ENCODE results near the gene SNTB2. TPM values are rescaled to one million over a fixed set of nuclear protein-coding genes. Genes with fewer than 3 reads are reported as not detected.

SNTB2 gene
- total RNA-seq, 2 experiments from 2014 or later = 7.3 to 7.8 TPM

- Mint-ChIP-seq H3K9me3 (no peaks in the 10 kb centered on the region), H3K27ac (no peak overlapping the region), H3K4me3 (no peak overlapping the region), H3K4me1 (ENCODE audit: low read depth) (no peaks in the 10 kb centered on the region), H3K27me3 (ENCODE audit: low read depth) (no peaks in the 10 kb centered on the region), H3K36me3 (ENCODE audit: low read depth) (no peaks in the 10 kb centered on the region)
- intact Hi-C loops (cut with micrococcal nuclease) = no loop called here
- no peak for DNase-seq
- CTCF ChIA-PET = interaction anchor here (0.6 to 0.7 kb wide), 2 partner anchors 17 to 26 kb away, joined by 3 to 4 read pairs; no protein-coding TSS in a partner anchor
These were observed 114.9 kb downstream of the SNTB2 start for GRCh38 chr16:69301861-69302260.

DNA sequence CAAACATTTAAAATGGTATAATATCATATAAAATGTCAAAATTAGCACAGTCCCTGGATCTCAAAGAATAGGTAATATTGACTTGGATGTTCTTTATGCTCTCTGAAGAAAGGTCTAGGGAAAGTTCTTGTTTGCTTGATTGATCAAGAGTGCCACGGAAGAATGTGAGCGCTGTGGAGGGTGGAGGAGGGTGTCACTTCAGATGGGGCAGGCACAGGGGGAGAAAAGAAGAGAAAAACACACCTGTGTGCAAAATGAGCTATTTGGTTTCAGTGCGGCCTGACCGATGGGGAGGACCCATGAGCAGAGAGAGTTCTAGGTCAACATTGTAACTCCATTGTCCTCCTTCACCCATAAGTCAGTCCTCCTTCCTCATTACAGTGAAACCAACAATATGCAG is 115.3 kb downstream of the SNTB2 start:
- CTCF ChIA-PET = interaction anchor here (0.6 kb wide), 1 partner anchor 26 kb away, joined by 3 read pairs; no protein-coding TSS in a partner anchor
- no peak overlapping the region for H3K27ac Mint-ChIP-seq
- intact Hi-C loops (cut with micrococcal nuclease) = no loop called here

DNA sequence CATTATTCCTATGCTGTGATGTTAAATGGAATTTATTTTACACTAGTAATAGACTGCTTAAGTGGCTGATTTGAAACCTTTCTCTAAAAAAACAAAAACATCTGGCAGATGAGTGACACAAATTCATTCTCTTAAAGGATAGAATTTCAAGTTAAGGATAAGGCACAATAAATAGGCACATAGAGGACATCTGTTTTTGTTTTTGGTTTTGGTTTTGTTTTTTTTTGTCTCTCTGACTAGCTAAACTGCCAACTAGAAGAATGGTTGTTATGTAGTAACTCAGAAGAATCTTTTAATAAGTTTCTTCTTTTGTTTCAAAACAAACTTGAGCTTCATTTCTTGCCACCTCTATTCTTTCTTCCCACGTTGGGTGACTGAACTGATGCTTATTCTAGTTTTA is 119.1 kb downstream of the SNTB2 start:
- intact Hi-C loops (cut with micrococcal nuclease) = no loop called here
- Mint-ChIP-seq H3K4me1 (ENCODE audit: low read depth) (peaks cover 8% of the 10 kb centered on the region), H3K27ac (no peak overlapping the region), H3K36me3 (ENCODE audit: low read depth) (no peaks in the 10 kb centered on the region), H3K27me3 (ENCODE audit: low read depth) (no peaks in the 10 kb centered on the region), H3K9me3 (no peaks in the 10 kb centered on the region), H3K4me3 (no peak overlapping the region)
- CTCF ChIA-PET = interaction anchor here (0.7 kb wide), 1 partner anchor 620 kb away, joined by 5 read pairs; no protein-coding TSS in a partner anchor
- DNase-seq = no peak

More for the DNA sequence above, 115.3 kb downstream of the SNTB2 start:
- Mint-ChIP-seq H3K27me3 (ENCODE audit: low read depth) (no peaks in the 10 kb centered on the region), H3K36me3 (ENCODE audit: low read depth) (no peaks in the 10 kb centered on the region), H3K4me3 (no peak overlapping the region), H3K4me1 (ENCODE audit: low read depth) (no peaks in the 10 kb centered on the region), H3K9me3 (no peaks in the 10 kb centered on the region)
- DNase-seq = no peak

DNA sequence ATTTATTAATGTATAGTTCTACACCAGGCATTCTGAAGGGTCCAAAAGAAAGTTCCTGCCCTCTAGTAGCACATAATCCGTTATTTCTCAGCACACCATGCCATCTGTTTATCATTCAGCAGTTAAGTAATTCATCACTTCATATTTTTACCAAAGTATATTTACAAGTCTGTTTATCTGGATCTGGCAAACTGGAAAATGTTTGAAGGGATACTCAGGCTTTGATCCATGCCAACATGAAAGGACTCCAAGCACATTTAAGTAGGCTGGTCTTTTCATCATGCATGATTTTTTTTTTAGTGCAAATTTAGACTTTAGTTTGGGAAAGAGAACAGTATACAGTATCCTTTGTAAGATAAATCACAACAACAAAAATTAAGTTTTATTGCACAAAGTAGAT is 120.1 kb downstream of the SNTB2 start:
- H3K9me3 Mint-ChIP-seq = no peaks in the 10 kb centered on the region
- no peaks in the 10 kb centered on the region for H3K27me3 Mint-ChIP-seq (ENCODE audit: low read depth)
- H3K27ac Mint-ChIP-seq = no peak overlapping the region
- no peak for DNase-seq
- CTCF ChIA-PET = interaction anchor here (0.6 kb wide), 2 partner anchors 44 to 184 kb away, joined by 3 to 8 read pairs; no protein-coding TSS in a partner anchor
- no peak overlapping the region for H3K4me3 Mint-ChIP-seq
- peaks cover 11% of the 10 kb centered on the region for H3K4me1 Mint-ChIP-seq (ENCODE audit: low read depth)
- no peaks in the 10 kb centered on the region for H3K36me3 Mint-ChIP-seq (ENCODE audit: low read depth)
- intact Hi-C loops (cut with micrococcal nuclease) = no loop called here

- H3K4me3 Mint-ChIP-seq = no peak overlapping the region
- CTCF ChIA-PET = interaction anchor here (0.6 kb wide), 1 partner anchor 184 kb away, joined by 3 read pairs; no protein-coding TSS in a partner anchor
- H3K27me3 Mint-ChIP-seq (ENCODE audit: low read depth) = no peaks in the 10 kb centered on the region
- no peaks in the 10 kb centered on the region for H3K36me3 Mint-ChIP-seq (ENCODE audit: low read depth)
- peaks cover 13% of the 10 kb centered on the region for H3K4me1 Mint-ChIP-seq (ENCODE audit: low read depth)
- no peak overlapping the region for H3K27ac Mint-ChIP-seq
- intact Hi-C loops (cut with micrococcal nuclease) = no loop called here
- DNase-seq = no peak
- no peaks in the 10 kb centered on the region for H3K9me3 Mint-ChIP-seq
These were observed 120.9 kb downstream of the SNTB2 start for GRCh38 chr16:69307856-69308255.

DNA sequence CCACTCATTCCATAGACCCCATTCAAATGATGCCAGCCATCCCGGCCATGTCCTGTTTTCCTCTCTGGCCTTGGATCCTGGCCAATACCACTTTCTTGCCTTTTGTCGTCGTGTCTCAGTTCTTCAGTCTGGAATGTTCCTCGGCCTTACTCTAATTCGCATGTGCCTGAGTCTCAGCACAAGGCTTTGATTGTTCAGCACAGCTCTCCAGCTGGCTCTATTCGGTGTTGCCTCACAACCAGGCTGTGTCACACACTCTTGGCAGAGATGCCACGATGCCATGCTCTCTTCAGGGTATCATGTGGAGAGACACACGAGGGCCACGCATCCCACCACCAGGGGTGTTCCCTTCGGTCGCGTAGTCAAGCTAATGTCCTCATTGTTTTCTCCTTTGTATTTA is 122.4 kb downstream of the SNTB2 start:
- H3K27ac Mint-ChIP-seq = no peak overlapping the region
- no peaks in the 10 kb centered on the region for H3K9me3 Mint-ChIP-seq
- H3K4me1 Mint-ChIP-seq (ENCODE audit: low read depth) = peaks cover 26% of the 10 kb centered on the region
- DNase-seq = no peak
- intact Hi-C loops (cut with micrococcal nuclease) = no loop called here
- H3K27me3 Mint-ChIP-seq (ENCODE audit: low read depth) = no peaks in the 10 kb centered on the region
- CTCF ChIA-PET = interaction anchor here (0.9 kb wide), 1 partner anchor 9 kb away, joined by 3 read pairs; no protein-coding TSS in a partner anchor
- peaks cover 4% of the 10 kb centered on the region for H3K36me3 Mint-ChIP-seq (ENCODE audit: low read depth)
- H3K4me3 Mint-ChIP-seq = no peak overlapping the region

DNA sequence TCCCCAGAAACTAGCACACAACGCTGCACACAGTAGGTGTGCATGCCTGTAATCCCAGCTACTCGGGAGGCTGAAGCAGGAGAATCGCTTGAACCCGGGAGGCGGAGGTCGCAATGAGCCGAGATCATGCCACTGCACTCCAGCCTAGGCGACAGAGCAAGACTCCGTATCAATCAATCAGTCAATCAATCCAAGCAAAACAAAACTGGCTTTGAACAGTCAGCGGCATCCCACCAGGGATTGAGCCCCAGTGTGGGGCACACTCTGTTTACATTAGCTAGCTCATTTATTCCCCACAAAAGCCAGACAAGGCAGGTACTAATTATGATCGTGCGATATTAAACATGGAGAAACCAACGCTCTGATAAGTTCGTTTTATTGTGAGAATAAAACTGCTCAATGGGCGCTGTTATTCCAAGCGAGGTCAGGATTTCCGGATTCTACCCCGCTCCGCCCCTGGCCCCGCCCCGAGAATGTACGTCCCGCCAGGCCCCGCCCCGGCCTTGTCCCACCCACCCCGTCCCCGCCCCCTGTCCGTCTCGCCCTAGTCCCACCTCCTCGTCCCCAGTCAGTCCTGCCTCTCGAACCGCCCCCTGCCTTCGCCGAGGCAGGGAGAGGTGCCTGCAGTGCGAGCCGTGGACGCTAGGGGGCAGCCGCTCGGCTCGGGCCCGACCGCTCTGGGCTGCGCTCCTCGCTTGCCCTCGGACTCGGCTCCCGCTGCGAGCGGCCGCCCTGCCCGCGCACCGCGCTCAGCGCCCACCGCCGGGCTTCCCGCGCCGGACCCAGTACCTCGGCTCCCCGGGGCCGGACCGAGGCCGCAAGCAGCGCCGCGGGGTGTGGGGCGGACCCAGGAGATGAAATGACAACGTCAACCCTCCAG is 123.9 kb downstream of the SNTB2 start, which contains the start of gene VPS4A:
Gene VPS4A, plus strand, starts transcription at position 698 of the 880 bp plus-strand sequence. Its CDS starts 162 bp downstream, at position 860.
- intact Hi-C loops (cut with micrococcal nuclease) = loop anchor here (1.0 kb wide), 8 partner anchors 19 to 464 kb away; partner anchors contain the start of genes CHTF8, COG8, NIP7 and NOB1
- Mint-ChIP-seq H3K4me1 (ENCODE audit: low read depth) (peaks cover 31% of the 10 kb centered on the region), H3K36me3 (ENCODE audit: low read depth) (peaks cover 8% of the 10 kb centered on the region), H3K27me3 (ENCODE audit: low read depth) (no peaks in the 10 kb centered on the region), H3K4me3 (peak within 1 kb of the TSS; percentile 94), H3K27ac (peak within 1 kb of the TSS; percentile 84), H3K9me3 (no peaks in the 10 kb centered on the region)
- CTCF ChIA-PET = interaction anchor here (0.6 to 0.9 kb wide), 2 partner anchors 149 to 425 kb away, joined by 4 read pairs; no protein-coding TSS in a partner anchor
- peak; percentile 98 for DNase-seq

GRCh38 chr16:69311533-69312387 is 124.8 kb downstream of the SNTB2 start:
- Mint-ChIP-seq H3K4me1 (ENCODE audit: low read depth) (peaks cover 31% of the 10 kb centered on the region), H3K27ac (peak overlapping the region; percentile 84), H3K4me3 (peak overlapping the region; percentile 94), H3K9me3 (no peaks in the 10 kb centered on the region), H3K36me3 (ENCODE audit: low read depth) (peaks cover 15% of the 10 kb centered on the region), H3K27me3 (ENCODE audit: low read depth) (no peaks in the 10 kb centered on the region)
- peak; percentile 38 for DNase-seq
- intact Hi-C loops (cut with micrococcal nuclease) = loop anchor here (1.0 kb wide), 8 partner anchors 19 to 464 kb away; partner anchors contain the start of genes CHTF8, COG8, NIP7 and NOB1
- CTCF ChIA-PET = interaction anchor here (0.6 to 1.4 kb wide), 4 partner anchors 12 to 201 kb away, joined by 3 to 6 read pairs (median 4); no protein-coding TSS in a partner anchor

- Mint-ChIP-seq H3K4me1 (ENCODE audit: low read depth) (peaks cover 31% of the 10 kb centered on the region), H3K36me3 (ENCODE audit: low read depth) (peaks cover 17% of the 10 kb centered on the region), H3K4me3 (peak overlapping the region; percentile 41), H3K27ac (no peak overlapping the region), H3K27me3 (ENCODE audit: low read depth) (no peaks in the 10 kb centered on the region), H3K9me3 (no peaks in the 10 kb centered on the region)
- no peak for DNase-seq
- CTCF ChIA-PET = interaction anchor here (0.7 kb wide), 1 partner anchor 25 kb away, joined by 3 read pairs; no protein-coding TSS in a partner anchor
- intact Hi-C loops (cut with micrococcal nuclease) = no loop called here
These were observed 126.5 kb downstream of the SNTB2 start for GRCh38 chr16:69313469-69313868.

- peaks cover 31% of the 10 kb centered on the region for H3K4me1 Mint-ChIP-seq (ENCODE audit: low read depth)
- CTCF ChIA-PET = no interaction called here
These were observed 127.6 kb downstream of the SNTB2 start for GRCh38 chr16:69314534-69314933.

GRCh38 chr16:69315486-69316311 is 128.7 kb downstream of the SNTB2 start:
- intact Hi-C loops (cut with micrococcal nuclease) = no loop called here
- Mint-ChIP-seq H3K36me3 (ENCODE audit: low read depth) (peaks cover 21% of the 10 kb centered on the region), H3K4me1 (ENCODE audit: low read depth) (peaks cover 25% of the 10 kb centered on the region), H3K27ac (no peak overlapping the region), H3K9me3 (no peaks in the 10 kb centered on the region), H3K4me3 (no peak overlapping the region), H3K27me3 (ENCODE audit: low read depth) (no peaks in the 10 kb centered on the region)
- CTCF ChIA-PET = interaction anchor here (0.8 kb wide), 1 partner anchor 13 kb away, joined by 3 read pairs; no protein-coding TSS in a partner anchor
- DNase-seq = no peak

More at GRCh38 chr16:69314534-69314933, 127.6 kb downstream of the SNTB2 start:
- Mint-ChIP-seq H3K36me3 (ENCODE audit: low read depth) (peaks cover 19% of the 10 kb centered on the region), H3K4me3 (no peak overlapping the region), H3K9me3 (no peaks in the 10 kb centered on the region), H3K27me3 (ENCODE audit: low read depth) (no peaks in the 10 kb centered on the region), H3K27ac (no peak overlapping the region)
- intact Hi-C loops (cut with micrococcal nuclease) = no loop called here
- DNase-seq = no peak
